ENCODE measurements around the gene LASP1NB.

The LASP1NB gene

DNA sequence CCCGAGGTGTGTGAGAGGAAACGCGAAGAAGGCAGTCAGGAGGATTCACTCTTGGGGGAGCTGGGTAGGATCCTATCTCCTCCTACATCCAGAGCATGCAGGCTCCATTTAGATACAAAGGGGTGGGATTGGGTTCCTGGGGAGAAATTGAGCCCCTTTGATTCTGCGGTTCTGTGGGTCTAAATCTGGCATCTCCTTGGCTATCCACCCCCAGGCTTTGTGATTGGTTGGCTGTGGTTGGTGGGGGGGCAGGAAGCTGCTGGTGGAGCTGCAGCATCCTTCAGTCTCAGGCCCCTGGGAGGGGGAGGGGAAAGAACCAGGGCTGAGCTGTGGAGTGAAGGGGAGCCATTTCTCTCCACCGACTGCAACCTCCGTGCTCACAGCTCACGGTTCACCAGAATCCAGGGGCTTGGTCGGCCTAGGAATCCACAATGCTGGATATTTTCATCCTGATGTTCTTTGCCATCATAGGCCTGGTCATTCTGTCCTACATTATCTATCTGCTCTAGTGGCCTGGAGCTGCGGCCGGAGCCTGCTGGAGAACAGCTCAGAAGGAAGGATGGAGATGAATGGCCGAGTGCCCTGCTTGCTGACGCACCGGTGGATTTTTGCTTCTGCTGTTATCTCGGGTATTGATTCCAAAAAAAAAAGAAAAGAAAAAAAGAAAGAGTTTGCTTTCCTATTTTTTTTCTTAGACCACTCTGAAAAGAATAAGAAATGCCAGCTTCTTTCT lies at the start of gene LASP1NB:
TSS of gene LASP1NB (plus strand) at position 352 of the 733 bp plus-strand sequence.
- Histone ChIP-seq H3K9ac (ENCODE audit: low read depth, low read length, poor library complexity, severe bottlenecking) (peak within 1 kb of the TSS; percentile 69), H3K9me2 (replicated peaks; ENCODE audit: low read depth, low read length) (no peaks in the 10 kb centered on the region), H2AFZ (ENCODE audit: low read length) (peak within 1 kb of the TSS; percentile 67), H3K27me3 (ENCODE audit: insufficient read depth, low read length, poor library complexity, severe bottlenecking) (no peaks in the 10 kb centered on the region), H3K79me2 (ENCODE audit: insufficient read depth, low read length) (no peaks in the 10 kb centered on the region), H3K9me3 (ENCODE audit: insufficient read depth, low read depth, low read length) (no peaks in the 10 kb centered on the region), H3K36me3 (ENCODE audit: insufficient read depth, low read length) (peaks cover 9% of the 10 kb centered on the region; the same call in 1 of the 2 replicates), H3F3A (ENCODE audit: low read depth) (no peaks in the 10 kb centered on the region), H3K4me2 (ENCODE audit: low read depth, low read length, poor library complexity, severe bottlenecking) (peak within 1 kb of the TSS; percentile 74), H3K4me1 (ENCODE audit: insufficient read depth, low read length, poor library complexity, severe bottlenecking) (peaks cover 23% of the 10 kb centered on the region), H4K20me1 (ENCODE audit: insufficient read depth, low read length, poor library complexity, severe bottlenecking) (no peaks in the 10 kb centered on the region), H3K4me3 (ENCODE audit: low read length, poor library complexity, severe bottlenecking) (peak within 1 kb of the TSS; percentile 71)
- TF ChIP-seq, protein P1, sequence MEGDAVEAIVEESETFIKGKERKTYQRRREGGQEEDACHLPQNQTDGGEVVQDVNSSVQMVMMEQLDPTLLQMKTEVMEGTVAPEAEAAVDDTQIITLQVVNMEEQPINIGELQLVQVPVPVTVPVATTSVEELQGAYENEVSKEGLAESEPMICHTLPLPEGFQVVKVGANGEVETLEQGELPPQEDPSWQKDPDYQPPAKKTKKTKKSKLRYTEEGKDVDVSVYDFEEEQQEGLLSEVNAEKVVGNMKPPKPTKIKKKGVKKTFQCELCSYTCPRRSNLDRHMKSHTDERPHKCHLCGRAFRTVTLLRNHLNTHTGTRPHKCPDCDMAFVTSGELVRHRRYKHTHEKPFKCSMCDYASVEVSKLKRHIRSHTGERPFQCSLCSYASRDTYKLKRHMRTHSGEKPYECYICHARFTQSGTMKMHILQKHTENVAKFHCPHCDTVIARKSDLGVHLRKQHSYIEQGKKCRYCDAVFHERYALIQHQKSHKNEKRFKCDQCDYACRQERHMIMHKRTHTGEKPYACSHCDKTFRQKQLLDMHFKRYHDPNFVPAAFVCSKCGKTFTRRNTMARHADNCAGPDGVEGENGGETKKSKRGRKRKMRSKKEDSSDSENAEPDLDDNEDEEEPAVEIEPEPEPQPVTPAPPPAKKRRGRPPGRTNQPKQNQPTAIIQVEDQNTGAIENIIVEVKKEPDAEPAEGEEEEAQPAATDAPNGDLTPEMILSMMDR (conservative IDR thresholded peaks at IDR 0.05; ENCODE audit: low read length): no peak
- TF ChIP-seq EZH2phosphoT487 (IDR thresholded peaks at IDR 0.05; ENCODE audit: borderline replicate concordance): no peak

DNA sequence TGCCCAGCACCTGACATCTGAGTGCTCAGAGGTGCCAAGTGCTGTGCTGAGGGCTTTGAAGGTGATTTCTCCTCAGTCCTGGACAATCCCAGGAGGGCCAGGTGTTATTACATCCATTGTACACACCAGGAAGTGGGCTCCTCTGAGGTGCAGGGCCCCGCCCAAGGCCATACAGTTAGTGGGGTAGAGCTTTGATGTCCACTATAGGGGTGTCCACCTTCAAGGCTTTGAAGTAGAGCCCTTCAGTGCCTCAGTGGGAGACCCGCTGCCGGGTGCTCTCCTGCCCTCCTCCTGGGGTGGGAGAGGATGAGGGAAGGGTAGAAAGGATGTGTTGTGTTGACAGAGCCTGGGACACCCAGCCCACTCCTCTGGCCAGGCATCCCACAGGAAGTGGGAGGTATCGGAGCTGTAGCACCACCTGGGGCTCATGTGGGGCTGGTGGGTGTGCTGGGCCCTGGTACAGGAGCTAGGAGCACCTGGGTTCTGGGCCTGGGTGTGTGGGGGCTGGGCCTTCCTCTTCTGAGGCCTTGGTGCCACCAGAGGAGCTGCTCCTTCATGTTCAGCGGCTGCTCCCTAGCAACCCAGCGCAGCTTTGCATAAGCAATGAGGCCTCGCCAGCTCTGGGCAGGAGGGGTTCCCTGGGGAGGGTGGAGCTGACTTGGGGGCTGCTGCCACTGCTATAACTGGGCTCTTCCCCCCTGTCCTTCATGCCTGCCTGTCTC lies 48.1 kb upstream of the LASP1NB start:
- Histone ChIP-seq H3K9ac (ENCODE audit: low read depth, low read length, poor library complexity, severe bottlenecking) (peak overlapping the region; percentile 5), H3K9me2 (replicated peaks; ENCODE audit: low read depth, low read length) (no peaks in the 10 kb centered on the region), H3K9me3 (ENCODE audit: insufficient read depth, low read depth, low read length) (no peaks in the 10 kb centered on the region), H3K27me3 (ENCODE audit: insufficient read depth, low read length, poor library complexity, severe bottlenecking) (no peaks in the 10 kb centered on the region), H2AFZ (ENCODE audit: low read length) (no peak overlapping the region), H4K20me1 (ENCODE audit: insufficient read depth, low read length, poor library complexity, severe bottlenecking) (peaks cover 85% of the 10 kb centered on the region), H3F3A (ENCODE audit: low read depth) (no peaks in the 10 kb centered on the region; the same call in 1 of the 2 replicates), H3K36me3 (ENCODE audit: insufficient read depth, low read length) (peaks cover 45% of the 10 kb centered on the region), H3K4me1 (ENCODE audit: insufficient read depth, low read length, poor library complexity, severe bottlenecking) (peaks cover 76% of the 10 kb centered on the region), H3K79me2 (ENCODE audit: insufficient read depth, low read length) (peaks cover 98% of the 10 kb centered on the region), H3K4me2 (ENCODE audit: low read depth, low read length, poor library complexity, severe bottlenecking) (peak overlapping the region; percentile 40), H3K4me3 (ENCODE audit: low read length, poor library complexity, severe bottlenecking) (peak overlapping the region; percentile 13)
- TF ChIP-seq, protein P1 (conservative IDR thresholded peaks at IDR 0.05; ENCODE audit: low read length): no peak
- TF ChIP-seq EZH2phosphoT487 (IDR thresholded peaks at IDR 0.05; ENCODE audit: borderline replicate concordance): no peak

DNA sequence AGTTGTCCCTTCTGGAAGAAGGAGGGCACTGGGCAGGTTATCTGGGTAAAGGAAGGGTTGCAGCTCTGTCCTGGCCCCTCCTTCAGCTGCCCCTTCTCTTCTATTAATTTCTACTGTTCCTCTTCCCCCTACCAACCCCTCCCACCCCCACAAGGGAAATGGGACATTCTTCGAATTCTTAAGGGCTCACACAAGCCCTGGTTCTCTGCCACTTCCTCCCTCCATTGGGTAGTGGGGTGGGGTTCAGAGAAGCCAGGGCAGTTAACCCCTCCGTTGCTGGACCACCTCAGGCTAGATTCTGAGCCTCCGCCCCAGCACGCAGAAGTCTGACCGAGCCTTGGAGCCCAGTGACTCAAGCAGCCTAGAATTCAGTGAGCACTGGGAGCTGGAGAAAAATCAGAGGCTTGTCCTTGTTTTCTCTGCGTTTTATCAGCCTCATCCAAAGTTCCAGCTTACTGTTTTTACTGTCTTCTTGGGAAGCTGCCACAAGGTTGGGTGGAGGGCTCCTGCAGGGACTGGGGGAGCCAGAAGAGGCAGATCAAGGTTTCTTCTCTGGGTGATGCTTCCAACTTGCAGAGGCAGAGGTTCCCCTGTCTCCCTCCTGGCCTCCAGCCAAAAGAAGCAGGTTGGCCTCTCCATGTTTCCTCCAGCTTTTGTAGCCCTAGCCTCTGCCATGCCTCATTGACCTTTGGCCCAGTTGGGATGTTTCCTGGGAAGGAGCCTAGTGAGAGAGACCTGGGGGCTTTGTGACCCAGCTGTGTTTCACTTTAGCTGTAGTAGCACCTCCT lies 45.3 kb upstream of the LASP1NB start:
- Histone ChIP-seq H3K79me2 (ENCODE audit: insufficient read depth, low read length) (peaks cover 96% of the 10 kb centered on the region), H2AFZ (ENCODE audit: low read length) (no peak overlapping the region), H3K9ac (ENCODE audit: low read depth, low read length, poor library complexity, severe bottlenecking) (peak overlapping the region; percentile 53), H3K36me3 (ENCODE audit: insufficient read depth, low read length) (peaks cover 68% of the 10 kb centered on the region), H4K20me1 (ENCODE audit: insufficient read depth, low read length, poor library complexity, severe bottlenecking) (peaks cover 78% of the 10 kb centered on the region), H3K4me2 (ENCODE audit: low read depth, low read length, poor library complexity, severe bottlenecking) (peak overlapping the region; percentile 43), H3F3A (ENCODE audit: low read depth) (no peaks in the 10 kb centered on the region; the same call in 1 of the 2 replicates), H3K4me3 (ENCODE audit: low read length, poor library complexity, severe bottlenecking) (peak overlapping the region; percentile 22), H3K9me3 (ENCODE audit: insufficient read depth, low read depth, low read length) (no peaks in the 10 kb centered on the region), H3K4me1 (ENCODE audit: insufficient read depth, low read length, poor library complexity, severe bottlenecking) (peaks cover 62% of the 10 kb centered on the region), H3K27me3 (ENCODE audit: insufficient read depth, low read length, poor library complexity, severe bottlenecking) (no peaks in the 10 kb centered on the region), H3K9me2 (replicated peaks; ENCODE audit: low read depth, low read length) (no peaks in the 10 kb centered on the region)
- TF ChIP-seq EZH2phosphoT487 (IDR thresholded peaks at IDR 0.05; ENCODE audit: borderline replicate concordance): no peak
- TF ChIP-seq, protein P1 (conservative IDR thresholded peaks at IDR 0.05; ENCODE audit: low read length): no peak

Data from Loucy (cell line).